SK-N-SH treated with all-trans-retinoic acid at 6 μM for 48 hours (cell line): ENCODE results near the gene SLC19A1.

Experiments used
- ATAC-seq: fragments of 200-7000 bp; cut with Tn5 transposase; 3 replicates; pipeline ENCODE4 v1.9.1; 2020; ENCODE audit warnings: mild to moderate bottlenecking, moderate library complexity
- ARNTL ChIP-seq: fragments of 450-650 bp; formaldehyde crosslinking; IDR thresholded peaks from 2 replicates; pipeline ENCODE4 v1.5.0; 2020; ENCODE audit warnings: low read depth, mild to moderate bottlenecking, moderate library complexity, borderline replicate concordance
- BACH2 ChIP-seq: fragments of 250-450 bp; sonication (Bioruptor Pico); IDR thresholded peaks from 2 replicates; pipeline ENCODE4 v1.9.0; 2021; ENCODE audit warnings: mild to moderate bottlenecking, borderline replicate concordance
- CSDC2 ChIP-seq: fragments of 250-450 bp; sonication (Bioruptor Pico); IDR thresholded peaks from 2 replicates; pipeline ENCODE4 v1.5.0; 2020; ENCODE audit warnings: mild to moderate bottlenecking, moderate library complexity
- ESRRG ChIP-seq: fragments of 250-450 bp; sonication (Bioruptor Pico); IDR thresholded peaks from 2 replicates; pipeline ENCODE4 v1.6.1; 2021; ENCODE audit warnings: mild to moderate bottlenecking
- GLIS3 ChIP-seq: fragments of 250-450 bp; sonication (Bioruptor Pico); IDR thresholded peaks from 2 replicates; pipeline ENCODE4 v1.5.0; 2020; ENCODE audit warnings: mild to moderate bottlenecking, moderate library complexity
- ISL1 ChIP-seq: fragments of 250-450 bp; sonication (Bioruptor Pico); IDR thresholded peaks from 2 replicates; pipeline ENCODE4 v2.1.2; 2022; ENCODE audit warnings: mild to moderate bottlenecking, moderate library complexity
- OSR1 ChIP-seq: fragments of 250-450 bp; sonication (Bioruptor Pico); IDR thresholded peaks from 2 replicates; pipeline ENCODE4 v1.8.0; 2022; ENCODE audit warnings: moderate library complexity, mild to moderate bottlenecking, inconsistent platforms
- PPARA ChIP-seq: fragments of 250-450 bp; sonication (Bioruptor Pico); IDR thresholded peaks from 2 replicates; pipeline ENCODE4 v1.5.0; 2020; ENCODE audit warnings: mild to moderate bottlenecking, borderline replicate concordance
- RARB ChIP-seq: fragments of 250-450 bp; sonication (Bioruptor Pico); IDR thresholded peaks from 2 replicates; pipeline ENCODE4 v1.8.0; 2021; ENCODE audit warnings: mild to moderate bottlenecking, moderate library complexity
- SNAI2 ChIP-seq: fragments of 250-450 bp; sonication (Bioruptor Pico); IDR thresholded peaks from 2 replicates; pipeline ENCODE4 v1.5.0; 2020; ENCODE audit warnings: mild to moderate bottlenecking, moderate library complexity
- TCF4 ChIP-seq: fragments of 250-450 bp; sonication (Bioruptor Pico); IDR thresholded peaks from 2 replicates; pipeline ENCODE4 v1.8.0; 2021; ENCODE audit warnings: mild to moderate bottlenecking, moderate library complexity, borderline replicate concordance
- TOX ChIP-seq: fragments of 250-450 bp; sonication (Bioruptor Pico); IDR thresholded peaks from 2 replicates; pipeline ENCODE4 v1.8.0; 2021; ENCODE audit warnings: mild to moderate bottlenecking, moderate library complexity, borderline replicate concordance
- TSHZ2 ChIP-seq: fragments of 250-450 bp; sonication (Bioruptor Pico); IDR thresholded peaks from 2 replicates; pipeline ENCODE4 v1.5.0; 2020; ENCODE audit warnings: mild to moderate bottlenecking, moderate library complexity
- ZC3H10 ChIP-seq: fragments of 250-450 bp; sonication (Bioruptor Pico); IDR thresholded peaks from 2 replicates; pipeline ENCODE4 v1.5.1; 2021; ENCODE audit warnings: mild to moderate bottlenecking, moderate library complexity
- ZFP3 ChIP-seq: fragments of 250-450 bp; sonication (Bioruptor Pico); IDR thresholded peaks from 2 replicates; pipeline ENCODE4 v1.5.0; 2020; ENCODE audit warnings: mild to moderate bottlenecking, moderate library complexity
- ZFP30 ChIP-seq: fragments of 450-650 bp; formaldehyde crosslinking; IDR thresholded peaks from 2 replicates; pipeline ENCODE4 v1.5.0; 2022; ENCODE audit warnings: mild to moderate bottlenecking, moderate library complexity
- ZNF565 ChIP-seq: fragments of 450-650 bp; formaldehyde crosslinking; conservative IDR thresholded peaks from 2 replicates; pipeline ENCODE4 v1.5.0; 2020; ENCODE audit warnings: low read depth, mild to moderate bottlenecking, moderate library complexity
- ZNF8 ChIP-seq: fragments of 450-650 bp; formaldehyde crosslinking; IDR thresholded peaks from 2 replicates; pipeline ENCODE4 v1.5.0; 2020; ENCODE audit warnings: mild to moderate bottlenecking, moderate library complexity
- TF ChIP-seq, protein P1 (sequence below): fragments of 250-450 bp; sonication (Bioruptor Pico); IDR thresholded peaks from 2 replicates; pipeline ENCODE4 v1.8.0; 2020; ENCODE audit warnings: mild to moderate bottlenecking, moderate library complexity, borderline replicate concordance
- TF ChIP-seq, protein P2 (sequence below): fragments of 250-450 bp; sonication (Bioruptor Pico); IDR thresholded peaks from 2 replicates; pipeline ENCODE4 v1.5.1; 2020; ENCODE audit warnings: low read depth, mild to moderate bottlenecking, moderate library complexity

The SLC19A1 gene

DNA sequence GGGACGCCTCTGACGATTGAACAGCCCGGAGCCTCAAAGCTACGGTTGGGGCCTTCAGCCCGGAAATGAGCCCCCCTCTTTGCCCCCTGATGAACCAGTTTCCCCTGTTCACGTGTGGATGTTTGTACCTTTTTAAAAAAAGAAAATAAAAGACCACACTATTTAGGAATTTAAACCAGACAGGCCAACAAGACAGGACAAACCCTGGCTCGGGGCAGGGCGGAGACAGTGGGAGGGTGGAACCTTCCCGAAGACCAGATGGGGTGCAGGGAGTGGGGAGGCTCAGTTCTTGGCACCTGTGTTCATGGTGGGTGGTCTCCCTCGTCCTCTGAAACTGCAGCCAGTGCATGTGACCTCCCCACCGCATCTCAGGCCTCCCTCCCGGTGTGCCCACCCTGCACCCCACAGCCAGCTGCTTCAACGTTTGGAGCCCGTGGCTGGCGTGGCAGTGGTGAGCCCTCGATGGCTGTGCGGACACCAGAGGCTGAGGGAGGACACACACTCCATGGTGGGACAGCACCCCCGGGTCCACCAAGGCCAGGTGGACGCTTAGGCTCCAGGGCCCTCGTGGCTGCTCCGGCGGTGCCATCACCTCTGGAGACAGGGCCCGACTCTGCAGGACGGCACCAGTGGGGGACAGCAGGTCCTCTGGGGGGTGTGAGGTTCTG is 91.7 kb downstream of the SLC19A1 start:
- no peak for ATAC-seq

GRCh38 chr21:45449658-45450422 is 92.4 kb downstream of the SLC19A1 start:
- ATAC-seq = no peak
- TF ChIP-seq ZFP3 = no peak
- no peak for TF ChIP-seq OSR1
- TF ChIP-seq ZNF8 = no peak
- TF ChIP-seq, protein P1, sequence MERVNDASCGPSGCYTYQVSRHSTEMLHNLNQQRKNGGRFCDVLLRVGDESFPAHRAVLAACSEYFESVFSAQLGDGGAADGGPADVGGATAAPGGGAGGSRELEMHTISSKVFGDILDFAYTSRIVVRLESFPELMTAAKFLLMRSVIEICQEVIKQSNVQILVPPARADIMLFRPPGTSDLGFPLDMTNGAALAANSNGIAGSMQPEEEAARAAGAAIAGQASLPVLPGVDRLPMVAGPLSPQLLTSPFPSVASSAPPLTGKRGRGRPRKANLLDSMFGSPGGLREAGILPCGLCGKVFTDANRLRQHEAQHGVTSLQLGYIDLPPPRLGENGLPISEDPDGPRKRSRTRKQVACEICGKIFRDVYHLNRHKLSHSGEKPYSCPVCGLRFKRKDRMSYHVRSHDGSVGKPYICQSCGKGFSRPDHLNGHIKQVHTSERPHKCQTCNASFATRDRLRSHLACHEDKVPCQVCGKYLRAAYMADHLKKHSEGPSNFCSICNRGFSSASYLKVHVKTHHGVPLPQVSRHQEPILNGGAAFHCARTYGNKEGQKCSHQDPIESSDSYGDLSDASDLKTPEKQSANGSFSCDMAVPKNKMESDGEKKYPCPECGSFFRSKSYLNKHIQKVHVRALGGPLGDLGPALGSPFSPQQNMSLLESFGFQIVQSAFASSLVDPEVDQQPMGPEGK = no peak
- TF ChIP-seq, all 23 proteins: peak for 0

More for the DNA sequence above, 91.7 kb downstream of the SLC19A1 start:
- no peak for TF ChIP-seq ISL1 (CRISPR knock-in tag)
- TF ChIP-seq ZFP3 = no peak
- no peak for TF ChIP-seq RARB (CRISPR knock-in tag)
- TF ChIP-seq TOX (CRISPR knock-in tag) = no peak
- no peak for TF ChIP-seq TCF4 (CRISPR knock-in tag)
- TF ChIP-seq ARNTL (CRISPR knock-in tag) = no peak

GRCh38 chr21:45448810-45449657 is 93.2 kb downstream of the SLC19A1 start:
- no peak for TF ChIP-seq ZC3H10 (CRISPR knock-in tag)
- no peak for TF ChIP-seq ZNF565
- TF ChIP-seq TOX (CRISPR knock-in tag) = no peak
- TF ChIP-seq, protein P2, sequence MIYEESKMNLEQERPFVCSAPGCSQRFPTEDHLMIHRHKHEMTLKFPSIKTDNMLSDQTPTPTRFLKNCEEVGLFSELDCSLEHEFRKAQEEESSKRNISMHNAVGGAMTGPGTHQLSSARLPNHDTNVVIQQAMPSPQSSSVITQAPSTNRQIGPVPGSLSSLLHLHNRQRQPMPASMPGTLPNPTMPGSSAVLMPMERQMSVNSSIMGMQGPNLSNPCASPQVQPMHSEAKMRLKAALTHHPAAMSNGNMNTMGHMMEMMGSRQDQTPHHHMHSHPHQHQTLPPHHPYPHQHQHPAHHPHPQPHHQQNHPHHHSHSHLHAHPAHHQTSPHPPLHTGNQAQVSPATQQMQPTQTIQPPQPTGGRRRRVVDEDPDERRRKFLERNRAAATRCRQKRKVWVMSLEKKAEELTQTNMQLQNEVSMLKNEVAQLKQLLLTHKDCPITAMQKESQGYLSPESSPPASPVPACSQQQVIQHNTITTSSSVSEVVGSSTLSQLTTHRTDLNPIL (CRISPR knock-in tag) = no peak
- no peak for TF ChIP-seq ESRRG (CRISPR knock-in tag)
- TF ChIP-seq PPARA (CRISPR knock-in tag) = no peak
- TF ChIP-seq, protein P1 = no peak
- no peak for TF ChIP-seq TCF4 (CRISPR knock-in tag)
- TF ChIP-seq BACH2 (CRISPR knock-in tag) = no peak
- no peak for TF ChIP-seq ZNF8
- no peak for TF ChIP-seq ARNTL (CRISPR knock-in tag)
- no peak for TF ChIP-seq ISL1 (CRISPR knock-in tag)
- no peak for TF ChIP-seq OSR1
- no peak for TF ChIP-seq SNAI2 (CRISPR knock-in tag)
- no peak for TF ChIP-seq GLIS3
- no peak for TF ChIP-seq ZFP3
- no peak for TF ChIP-seq TSHZ2 (CRISPR knock-in tag)
- TF ChIP-seq CSDC2 = no peak
- no peak for TF ChIP-seq ZFP30
- ATAC-seq = no peak
